ENCODE results near the gene HDLBP.

HDLBP gene

GRCh38 chr2:241208058-241208457, 107.4 kb downstream of the HDLBP start:
- H3K9me3 ChIP-seq (ENCODE audit: insufficient read depth, low read length), result no peaks in the 10 kb centered on the region
- H3K36me3 ChIP-seq (replicated peaks; ENCODE audit: low read depth, low read length), result no peaks in the 10 kb centered on the region
- H3K9ac ChIP-seq (ENCODE audit: low read length), result no peak overlapping the region
- no peaks in the 10 kb centered on the region for H3K27me3 ChIP-seq (ENCODE audit: low read depth, low read length)
- no peaks in the 10 kb centered on the region for H3K4me1 ChIP-seq (ENCODE audit: low read length)
- no peak overlapping the region for H2AFZ ChIP-seq (ENCODE audit: low read depth, low read length)
- H3K4me2 ChIP-seq (ENCODE audit: low read length), result no peak overlapping the region
- no peak overlapping the region for H3K4me3 ChIP-seq (ENCODE audit: low read length)
- H4K20me1 ChIP-seq (ENCODE audit: insufficient read depth, low read length), result no peaks in the 10 kb centered on the region
- TF ChIP-seq CTCF (IDR thresholded peaks at IDR 0.05; ENCODE audit: low read depth, low read length) (no peak), EZH2phosphoT487 (IDR thresholded peaks at IDR 0.05; ENCODE audit: low read depth) (no peak)
- H3K27ac ChIP-seq (ENCODE audit: low read length), result no peak overlapping the region
- H3K79me2 ChIP-seq (ENCODE audit: low read length), result no peaks in the 10 kb centered on the region

- Histone ChIP-seq H4K20me1 (ENCODE audit: insufficient read depth, low read length) (no peaks in the 10 kb centered on the region), H3K9ac (ENCODE audit: low read length) (no peak overlapping the region), H2AFZ (ENCODE audit: low read depth, low read length) (no peak overlapping the region), H3K4me1 (ENCODE audit: low read length) (no peaks in the 10 kb centered on the region), H3K4me2 (ENCODE audit: low read length) (no peak overlapping the region), H3K9me3 (ENCODE audit: insufficient read depth, low read length) (no peaks in the 10 kb centered on the region), H3K27me3 (ENCODE audit: low read depth, low read length) (no peaks in the 10 kb centered on the region), H3K36me3 (replicated peaks; ENCODE audit: low read depth, low read length) (no peaks in the 10 kb centered on the region), H3K4me3 (ENCODE audit: low read length) (no peak overlapping the region), H3K27ac (ENCODE audit: low read length) (no peak overlapping the region), H3K79me2 (ENCODE audit: low read length) (no peaks in the 10 kb centered on the region)
- TF ChIP-seq EZH2phosphoT487 (IDR thresholded peaks at IDR 0.05; ENCODE audit: low read depth), result no peak
Observed at GRCh38 chr2:241207641-241208040, 107.8 kb downstream of the HDLBP start.

- Histone ChIP-seq H3K27me3 (ENCODE audit: low read depth, low read length) (no peaks in the 10 kb centered on the region), H4K20me1 (ENCODE audit: insufficient read depth, low read length) (no peaks in the 10 kb centered on the region), H3K79me2 (ENCODE audit: low read length) (no peaks in the 10 kb centered on the region), H2AFZ (ENCODE audit: low read depth, low read length) (no peak overlapping the region), H3K9me3 (ENCODE audit: insufficient read depth, low read length) (no peaks in the 10 kb centered on the region), H3K4me2 (ENCODE audit: low read length) (no peak overlapping the region), H3K36me3 (replicated peaks; ENCODE audit: low read depth, low read length) (no peaks in the 10 kb centered on the region), H3K4me1 (ENCODE audit: low read length) (no peaks in the 10 kb centered on the region), H3K4me3 (ENCODE audit: low read length) (no peak overlapping the region), H3K27ac (ENCODE audit: low read length) (no peak overlapping the region), H3K9ac (ENCODE audit: low read length) (no peak overlapping the region)
- TF ChIP-seq CTCF (IDR thresholded peaks at IDR 0.05; ENCODE audit: low read depth, low read length), result no peak
- TF ChIP-seq EZH2phosphoT487 (IDR thresholded peaks at IDR 0.05; ENCODE audit: low read depth), result no peak
Observed at GRCh38 chr2:241207151-241207550, 108.3 kb downstream of the HDLBP start.

- H3K27me3 ChIP-seq (ENCODE audit: low read depth, low read length), result no peaks in the 10 kb centered on the region
- no peak overlapping the region for H3K4me3 ChIP-seq (ENCODE audit: low read length)
- H2AFZ ChIP-seq (ENCODE audit: low read depth, low read length), result no peak overlapping the region
- no peak overlapping the region for H3K9ac ChIP-seq (ENCODE audit: low read length)
- H4K20me1 ChIP-seq (ENCODE audit: insufficient read depth, low read length), result no peaks in the 10 kb centered on the region
- no peaks in the 10 kb centered on the region for H3K79me2 ChIP-seq (ENCODE audit: low read length)
- no peak overlapping the region for H3K4me2 ChIP-seq (ENCODE audit: low read length)
- H3K9me3 ChIP-seq (ENCODE audit: insufficient read depth, low read length), result no peaks in the 10 kb centered on the region
- no peaks in the 10 kb centered on the region for H3K36me3 ChIP-seq (replicated peaks; ENCODE audit: low read depth, low read length)
- TF ChIP-seq EZH2phosphoT487 (IDR thresholded peaks at IDR 0.05; ENCODE audit: low read depth), result no peak
- no peak for TF ChIP-seq CTCF (IDR thresholded peaks at IDR 0.05; ENCODE audit: low read depth, low read length)
- H3K27ac ChIP-seq (ENCODE audit: low read length), result no peak overlapping the region
- H3K4me1 ChIP-seq (ENCODE audit: low read length), result no peaks in the 10 kb centered on the region
Observed at GRCh38 chr2:241205086-241205485, 110.4 kb downstream of the HDLBP start.

GRCh38 chr2:241204490-241204889, 111.0 kb downstream of the HDLBP start:
- H3K4me1 ChIP-seq (ENCODE audit: low read length), result no peaks in the 10 kb centered on the region
- TF ChIP-seq CTCF (IDR thresholded peaks at IDR 0.05; ENCODE audit: low read depth, low read length) (no peak), EZH2phosphoT487 (IDR thresholded peaks at IDR 0.05; ENCODE audit: low read depth) (no peak)
- H3K9me3 ChIP-seq (ENCODE audit: insufficient read depth, low read length), result no peaks in the 10 kb centered on the region
- no peak overlapping the region for H3K4me2 ChIP-seq (ENCODE audit: low read length)
- H2AFZ ChIP-seq (ENCODE audit: low read depth, low read length), result no peak overlapping the region
- H3K27ac ChIP-seq (ENCODE audit: low read length), result no peak overlapping the region
- no peak overlapping the region for H3K4me3 ChIP-seq (ENCODE audit: low read length)
- H4K20me1 ChIP-seq (ENCODE audit: insufficient read depth, low read length), result no peaks in the 10 kb centered on the region
- H3K36me3 ChIP-seq (replicated peaks; ENCODE audit: low read depth, low read length), result no peaks in the 10 kb centered on the region
- H3K27me3 ChIP-seq (ENCODE audit: low read depth, low read length), result no peaks in the 10 kb centered on the region
- no peaks in the 10 kb centered on the region for H3K79me2 ChIP-seq (ENCODE audit: low read length)
- no peak overlapping the region for H3K9ac ChIP-seq (ENCODE audit: low read length)

Measured in OCI-LY3 (cell line).